Ishikawa (cell line): ENCODE measurements around the gene SLC8A1.

Source experiments
- CEBPB ChIP-seq: IDR thresholded peaks from 2 replicates; pipeline ENCODE4 v1.6.1; 2012
- CREB1 ChIP-seq: IDR thresholded peaks from 2 replicates; pipeline ENCODE4 v1.6.1; 2012; ENCODE audit warnings: low read depth
- EGR1 ChIP-seq: IDR thresholded peaks from 2 replicates; pipeline ENCODE4 v1.6.1; 2012
- EP300 ChIP-seq: IDR thresholded peaks from 2 replicates; pipeline ENCODE4 v1.6.1; 2012; ENCODE audit warnings: borderline replicate concordance
- FOXM1 ChIP-seq: IDR thresholded peaks from 2 replicates; pipeline ENCODE4 v1.6.1; 2012; ENCODE audit warnings: low read depth, borderline replicate concordance
- NFIC ChIP-seq: IDR thresholded peaks from 2 replicates; pipeline ENCODE4 v1.6.1; 2012
- RAD21 ChIP-seq: IDR thresholded peaks from 2 replicates; pipeline ENCODE4 v1.6.1; 2012; ENCODE audit warnings: low read depth
- TAF1 ChIP-seq: IDR thresholded peaks from 2 replicates; pipeline ENCODE4 v1.6.1; 2012; ENCODE audit warnings: low read depth, mild to moderate bottlenecking
- TCF12 ChIP-seq: IDR thresholded peaks from 2 replicates; pipeline ENCODE4 v1.6.1; 2012; ENCODE audit warnings: low read depth
- TEAD4 ChIP-seq: IDR thresholded peaks from 2 replicates; pipeline ENCODE4 v1.6.1; 2012
- USF1 ChIP-seq: IDR thresholded peaks from 2 replicates; pipeline ENCODE4 v1.6.1; 2012
- YY1 ChIP-seq: IDR thresholded peaks from 2 replicates; pipeline ENCODE4 v1.6.1; 2012; ENCODE audit warnings: low read depth
- ZBTB7A ChIP-seq: IDR thresholded peaks from 2 replicates; pipeline ENCODE4 v1.6.1; 2012; ENCODE audit warnings: low read depth
- TF ChIP-seq, protein P1 (sequence below): IDR thresholded peaks from 2 replicates; pipeline ENCODE4 v1.6.1; 2012
- TF ChIP-seq, protein P2 (sequence below): IDR thresholded peaks from 2 replicates; pipeline ENCODE4 v1.6.1; 2012; ENCODE audit warnings: low read depth, mild to moderate bottlenecking

Gene SLC8A1

GRCh38 chr2:40127146-40127545 is 324.7 kb downstream of the SLC8A1 start:
- TF ChIP-seq CREB1, result no peak
- TF ChIP-seq TCF12, result no peak
- no peak for TF ChIP-seq ZBTB7A
- TF ChIP-seq, protein P1, sequence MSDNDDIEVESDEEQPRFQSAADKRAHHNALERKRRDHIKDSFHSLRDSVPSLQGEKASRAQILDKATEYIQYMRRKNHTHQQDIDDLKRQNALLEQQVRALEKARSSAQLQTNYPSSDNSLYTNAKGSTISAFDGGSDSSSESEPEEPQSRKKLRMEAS, result no peak
- TF ChIP-seq USF1, result no peak
- no peak for TF ChIP-seq NFIC
- no peak for TF ChIP-seq EGR1
- no peak for TF ChIP-seq TAF1
- TF ChIP-seq RAD21, result no peak
- TF ChIP-seq YY1, result no peak
- no peak for TF ChIP-seq EP300
- no peak for TF ChIP-seq CEBPB
- no peak for TF ChIP-seq TEAD4
- TF ChIP-seq, protein P2, sequence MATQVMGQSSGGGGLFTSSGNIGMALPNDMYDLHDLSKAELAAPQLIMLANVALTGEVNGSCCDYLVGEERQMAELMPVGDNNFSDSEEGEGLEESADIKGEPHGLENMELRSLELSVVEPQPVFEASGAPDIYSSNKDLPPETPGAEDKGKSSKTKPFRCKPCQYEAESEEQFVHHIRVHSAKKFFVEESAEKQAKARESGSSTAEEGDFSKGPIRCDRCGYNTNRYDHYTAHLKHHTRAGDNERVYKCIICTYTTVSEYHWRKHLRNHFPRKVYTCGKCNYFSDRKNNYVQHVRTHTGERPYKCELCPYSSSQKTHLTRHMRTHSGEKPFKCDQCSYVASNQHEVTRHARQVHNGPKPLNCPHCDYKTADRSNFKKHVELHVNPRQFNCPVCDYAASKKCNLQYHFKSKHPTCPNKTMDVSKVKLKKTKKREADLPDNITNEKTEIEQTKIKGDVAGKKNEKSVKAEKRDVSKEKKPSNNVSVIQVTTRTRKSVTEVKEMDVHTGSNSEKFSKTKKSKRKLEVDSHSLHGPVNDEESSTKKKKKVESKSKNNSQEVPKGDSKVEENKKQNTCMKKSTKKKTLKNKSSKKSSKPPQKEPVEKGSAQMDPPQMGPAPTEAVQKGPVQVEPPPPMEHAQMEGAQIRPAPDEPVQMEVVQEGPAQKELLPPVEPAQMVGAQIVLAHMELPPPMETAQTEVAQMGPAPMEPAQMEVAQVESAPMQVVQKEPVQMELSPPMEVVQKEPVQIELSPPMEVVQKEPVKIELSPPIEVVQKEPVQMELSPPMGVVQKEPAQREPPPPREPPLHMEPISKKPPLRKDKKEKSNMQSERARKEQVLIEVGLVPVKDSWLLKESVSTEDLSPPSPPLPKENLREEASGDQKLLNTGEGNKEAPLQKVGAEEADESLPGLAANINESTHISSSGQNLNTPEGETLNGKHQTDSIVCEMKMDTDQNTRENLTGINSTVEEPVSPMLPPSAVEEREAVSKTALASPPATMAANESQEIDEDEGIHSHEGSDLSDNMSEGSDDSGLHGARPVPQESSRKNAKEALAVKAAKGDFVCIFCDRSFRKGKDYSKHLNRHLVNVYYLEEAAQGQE, result no peak
- TF ChIP-seq FOXM1, result no peak

- TF ChIP-seq CEBPB (no peak), RAD21 (no peak), TEAD4 (no peak), USF1 (no peak), EP300 (no peak), YY1 (no peak), ZBTB7A (no peak), CREB1 (no peak), EGR1 (no peak), TAF1 (no peak), NFIC (no peak)
- TF ChIP-seq, protein P2, result no peak
These were observed 325.9 kb downstream of the SLC8A1 start for GRCh38 chr2:40126006-40126405.

DNA sequence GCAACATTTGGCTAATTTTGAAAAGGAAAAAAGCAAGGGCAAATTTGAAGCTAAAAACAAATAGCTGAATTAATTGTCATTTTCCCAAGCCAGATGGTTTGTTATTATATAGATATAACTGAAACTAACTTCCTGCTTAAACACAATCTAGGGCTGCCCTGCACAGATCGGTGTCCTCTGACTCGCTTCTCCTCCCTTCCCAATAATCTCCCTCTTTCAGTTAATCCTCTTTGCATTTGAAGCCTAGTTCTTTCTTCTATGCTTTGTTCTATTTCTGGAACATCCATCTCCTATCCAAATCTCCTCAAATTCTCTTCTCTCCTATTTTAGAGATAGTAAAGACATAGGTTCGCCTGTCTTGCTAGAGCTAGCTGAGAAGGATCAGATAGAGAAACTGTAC is 328.1 kb downstream of the SLC8A1 start:
- no peak for TF ChIP-seq TEAD4
- no peak for TF ChIP-seq TAF1
- no peak for TF ChIP-seq ZBTB7A
- TF ChIP-seq NFIC, result no peak
- TF ChIP-seq RAD21, result no peak
- TF ChIP-seq EP300, result no peak
- TF ChIP-seq, protein P2, result no peak
- TF ChIP-seq CEBPB, result no peak
- TF ChIP-seq EGR1, result no peak
- TF ChIP-seq, protein P1, result no peak
- no peak for TF ChIP-seq TCF12
- TF ChIP-seq YY1, result no peak
- TF ChIP-seq FOXM1, result no peak
- no peak for TF ChIP-seq CREB1
- TF ChIP-seq USF1, result no peak

DNA sequence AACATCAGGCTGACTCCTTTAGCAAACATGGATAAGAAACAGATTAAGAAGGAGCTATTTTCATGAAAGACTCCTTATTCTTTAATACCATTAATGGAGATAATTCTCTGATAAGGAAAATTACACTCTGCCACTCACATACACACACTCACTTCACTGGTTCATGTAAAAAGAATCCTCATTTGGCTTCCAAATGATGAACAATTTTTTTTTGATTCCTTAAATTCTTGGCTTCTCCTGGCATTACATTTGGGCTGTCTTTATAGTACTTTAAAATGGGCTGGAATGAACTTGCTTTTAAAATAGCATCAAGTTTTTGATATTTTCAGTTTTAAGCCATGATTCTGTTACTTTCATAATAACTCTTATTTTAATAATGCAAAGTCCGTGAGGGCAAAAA is 328.6 kb downstream of the SLC8A1 start:
- TF ChIP-seq, protein P2, result no peak
- no peak for TF ChIP-seq ZBTB7A
- TF ChIP-seq TCF12, result no peak
- TF ChIP-seq USF1, result no peak
- TF ChIP-seq FOXM1, result no peak
- TF ChIP-seq CEBPB, result no peak
- no peak for TF ChIP-seq TEAD4
- TF ChIP-seq CREB1, result no peak
- no peak for TF ChIP-seq TAF1
- TF ChIP-seq, protein P1, result no peak
- no peak for TF ChIP-seq NFIC
- no peak for TF ChIP-seq EP300
- no peak for TF ChIP-seq EGR1
- no peak for TF ChIP-seq YY1
- no peak for TF ChIP-seq RAD21
